Left lobe of liver (tissue), 2 donors: ENCODE data around the gene CYP4Z1. TPM values are rescaled to one million over a fixed set of nuclear protein-coding genes. Genes with fewer than 3 reads are reported as not detected.
A peak's percentile ranks its signal among the peaks of the same experiment; 100 is the strongest.
"Not testable (repeated sequence)": the region's sequence is repeated elsewhere in the genome, so short reads cannot be mapped to it uniquely, and the experiment has no call there.

Experiments
- ATAC-seq: fragments of 200-7000 bp; cut with Tn5 transposase; one replicate; pipeline ENCODE4 v1.9.1; 2020; ENCODE audit warnings: mild to moderate bottlenecking, moderate library complexity
- DNase-seq: peaks from one replicate; pipeline ENCODE4 v3.0.0-alpha.2; 2020; ENCODE audit warnings: low spot score
- total RNA-seq: library from RNA; stranded (reverse); gene quantifications from one replicate; pipeline ENCODE4 v1.2.1, GENCODE V29; 2021
- donor health status: DM: no; HTN: no; CAD: no; lungs with moderate emphysema.
- donor health status: DM: no; HTN: yes; CAD: no.

The CYP4Z1 gene
- total RNA-seq, 1 donor from 2014 or later, result 0.55 TPM

- ATAC-seq, DNase-seq: not testable (repeated sequence)
Observed at GRCh38 chr1:47124834-47125233, 57.8 kb downstream of the CYP4Z1 start.

GRCh38 chr1:47126997-47127396, 60.0 kb downstream of the CYP4Z1 start:
- DNase-seq, ATAC-seq: not testable (repeated sequence)

GRCh38 chr1:47128221-47128620, 61.2 kb downstream of the CYP4Z1 start:
- ATAC-seq (peak; percentile 7), DNase-seq (no peak)

GRCh38 chr1:47128854-47129253, 61.8 kb downstream of the CYP4Z1 start:
- DNase-seq (peak; percentile 92), ATAC-seq (peak; percentile 98)

- DNase-seq, result not testable (repeated sequence)
- ATAC-seq, result peak; percentile 27
Observed at GRCh38 chr1:47129489-47130230, 62.6 kb downstream of the CYP4Z1 start.

GRCh38 chr1:47132665-47133064, 65.6 kb downstream of the CYP4Z1 start:
- ATAC-seq, result not testable (repeated sequence)

GRCh38 chr1:47137198-47137597, 70.2 kb downstream of the CYP4Z1 start, which contains the start of gene CYP4A22:
Gene CYP4A22, plus strand, starts transcription at chr1:47137441. Its CDS starts 45 bp downstream, at chr1:47137486.
- DNase-seq (peak; percentile 86), ATAC-seq (peak; percentile 81)

More at GRCh38 chr1:47132665-47133064, 65.6 kb downstream of the CYP4Z1 start:
- not testable (repeated sequence) for DNase-seq

GRCh38 chr1:47137925-47138615, 71.0 kb downstream of the CYP4Z1 start:
- DNase-seq, result peak; percentile 92

GRCh38 chr1:47140358-47140757, 73.3 kb downstream of the CYP4Z1 start:
- not testable (repeated sequence) for ATAC-seq, DNase-seq

More at GRCh38 chr1:47137925-47138615, 71.0 kb downstream of the CYP4Z1 start:
- peak; percentile 82 for ATAC-seq

- DNase-seq, result not testable (repeated sequence)
- peak; percentile 83 for ATAC-seq
Observed at GRCh38 chr1:47143654-47144053, 76.6 kb downstream of the CYP4Z1 start.

- not testable (repeated sequence) for DNase-seq, ATAC-seq
Observed at GRCh38 chr1:47146495-47146894, 79.5 kb downstream of the CYP4Z1 start.

- ATAC-seq (no peak), DNase-seq (no peak)
Observed at GRCh38 chr1:47147047-47147785, 80.2 kb downstream of the CYP4Z1 start.

GRCh38 chr1:47149162-47149561, 82.1 kb downstream of the CYP4Z1 start:
- not testable (repeated sequence) for ATAC-seq, DNase-seq

GRCh38 chr1:47156457-47156856, 89.4 kb downstream of the CYP4Z1 start:
- ATAC-seq, result not testable (repeated sequence)

GRCh38 chr1:47157957-47158356, 90.9 kb downstream of the CYP4Z1 start:
- not testable (repeated sequence) for DNase-seq, ATAC-seq

More at GRCh38 chr1:47156457-47156856, 89.4 kb downstream of the CYP4Z1 start:
- DNase-seq, result not testable (repeated sequence)

- no peak for DNase-seq
Observed at GRCh38 chr1:47160716-47161115, 93.7 kb downstream of the CYP4Z1 start.

GRCh38 chr1:47161298-47162040, 94.4 kb downstream of the CYP4Z1 start:
- DNase-seq (no peak), ATAC-seq (no peak)

More at GRCh38 chr1:47160716-47161115, 93.7 kb downstream of the CYP4Z1 start:
- ATAC-seq, result no peak

GRCh38 chr1:47164552-47164951, 97.5 kb downstream of the CYP4Z1 start:
- no peak for ATAC-seq
- no peak for DNase-seq
